ENCODE data around the gene TUBB. TPM values are rescaled to one million over a fixed set of nuclear protein-coding genes. Genes with fewer than 3 reads are reported as not detected.

Gene TUBB
- total and polyA plus RNA-seq, 2 of the 8 experiments (the other 6 are each of a cell fraction or from before 2014, with no cell fraction given), result 1,880 to 3,022 TPM

- no peak for TF ChIP-seq CHD7 (IDR thresholded peaks at IDR 0.05; ENCODE audit: insufficient replicate concordance, low read length)
- TF ChIP-seq POLR2A (IDR thresholded peaks at IDR 0.05; ENCODE audit: control extremely low read depth in 1 of 2, low read depth in 2 of 2, low read length in 2 of 2), result peak in 1 of 2 experiments; percentile 90; a peak in 2 of 3 replicates
- TF ChIP-seq POU5F1 (IDR thresholded peaks at IDR 0.05; ENCODE audit: low read depth, low read length), result no peak
- no peak for TF ChIP-seq EP300 (IDR thresholded peaks at IDR 0.05; ENCODE audit: borderline replicate concordance in 1 of 2, low read depth in 2 of 2, low read length in 2 of 2)
- TF ChIP-seq ATF2 (IDR thresholded peaks at IDR 0.05; ENCODE audit: low read length), result peak; percentile 44; the same call in 1 of the 2 replicates
Measured at GRCh38 chr6:30724906-30725667, 4.9 kb downstream of the TUBB start (continued).
